ENCODE results near the gene SYT11. TPM values are rescaled to one million over a fixed set of nuclear protein-coding genes. Genes with fewer than 3 reads are reported as not detected.

The SYT11 gene
- total RNA-seq, 2 experiments from 2014 or later = 8.7 to 9.2 TPM

GRCh38 chr1:155897746-155898145 is 38.4 kb downstream of the SYT11 start:
- POLR2A ChIA-PET = interaction anchor here (0.6 to 1.3 kb wide), 2 partner anchors 24 to 26 kb away, joined by 3 read pairs; no protein-coding TSS in a partner anchor
- CTCF ChIA-PET = interaction anchor here (0.7 to 2.5 kb wide), 2 partner anchors 92 to 846 kb away, joined by 3 to 8 read pairs; no protein-coding TSS in a partner anchor
- ATAC-seq = no peak
- H3K27me3 Mint-ChIP-seq = no peaks in the 10 kb centered on the region
- intact Hi-C loops (cut with micrococcal nuclease) = no loop called here
- peaks cover 18% of the 10 kb centered on the region for H3K4me1 Mint-ChIP-seq (ENCODE audit: low read depth)
- H3K36me3 Mint-ChIP-seq (ENCODE audit: low read depth) = peaks cover 36% of the 10 kb centered on the region
- H3K27ac Mint-ChIP-seq = peak overlapping the region; percentile 35
- H3K4me3 Mint-ChIP-seq = no peak overlapping the region
- no peaks in the 10 kb centered on the region for H3K9me3 Mint-ChIP-seq
- no peak for TF ChIP-seq CTCF (IDR thresholded peaks at IDR 0.05)
- DNase-seq = no peak

GRCh38 chr1:155898888-155899287 is 39.5 kb downstream of the SYT11 start:
- peaks cover 39% of the 10 kb centered on the region for H3K36me3 Mint-ChIP-seq (ENCODE audit: low read depth)

DNA sequence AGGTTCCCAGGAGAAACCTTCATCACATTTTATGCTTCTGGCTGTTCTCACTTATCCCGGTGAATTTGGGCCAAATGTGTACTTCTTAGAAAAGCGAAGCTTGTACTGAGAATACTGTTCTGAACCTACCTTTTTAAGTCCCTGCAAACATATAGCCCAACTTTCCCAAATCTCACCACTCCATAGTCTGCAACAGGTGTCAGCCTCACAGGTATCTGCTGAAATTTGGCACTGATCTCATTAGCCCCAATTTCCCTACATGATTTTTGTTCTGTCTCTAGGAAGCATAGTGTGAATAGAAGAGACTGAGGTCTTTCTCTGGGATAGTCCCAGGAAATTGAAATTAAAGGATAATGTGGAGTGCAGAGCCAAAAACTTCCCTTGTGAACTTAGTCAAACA is 40.3 kb downstream of the SYT11 start:
- no peaks in the 10 kb centered on the region for H3K9me3 Mint-ChIP-seq
- H3K4me3 Mint-ChIP-seq = no peak overlapping the region
- ChIA-PET POLR2A (no interaction called here), CTCF (interaction anchor here (2.5 kb wide), 1 partner anchor 90 kb away, joined by 8 read pairs; no protein-coding TSS in a partner anchor)
- H3K27ac Mint-ChIP-seq = peak overlapping the region; percentile 32
- intact Hi-C loops (cut with micrococcal nuclease) = no loop called here
- no peak for TF ChIP-seq CTCF (IDR thresholded peaks at IDR 0.05)
- H3K36me3 Mint-ChIP-seq (ENCODE audit: low read depth) = peaks cover 47% of the 10 kb centered on the region
- no peak for ATAC-seq
- H3K4me1 Mint-ChIP-seq (ENCODE audit: low read depth) = peaks cover 7% of the 10 kb centered on the region
- no peak for DNase-seq
- H3K27me3 Mint-ChIP-seq = no peaks in the 10 kb centered on the region

More at GRCh38 chr1:155898888-155899287, 39.5 kb downstream of the SYT11 start:
- peaks cover 6% of the 10 kb centered on the region for H3K4me1 Mint-ChIP-seq (ENCODE audit: low read depth)
- H3K4me3 Mint-ChIP-seq = no peak overlapping the region
- H3K27ac Mint-ChIP-seq = no peak overlapping the region
- DNase-seq = no peak
- ChIA-PET POLR2A (interaction anchor here (1.3 kb wide), 1 partner anchor 25 kb away, joined by 3 read pairs; no protein-coding TSS in a partner anchor), CTCF (interaction anchor here (2.5 kb wide), 1 partner anchor 91 kb away, joined by 8 read pairs; no protein-coding TSS in a partner anchor)
- intact Hi-C loops (cut with micrococcal nuclease) = no loop called here
- H3K27me3 Mint-ChIP-seq = no peaks in the 10 kb centered on the region
- TF ChIP-seq CTCF (IDR thresholded peaks at IDR 0.05) = no peak
- H3K9me3 Mint-ChIP-seq = no peaks in the 10 kb centered on the region
- ATAC-seq = no peak

- no peak for DNase-seq
- TF ChIP-seq CTCF (IDR thresholded peaks at IDR 0.05) = no peak
- POLR2A ChIA-PET = interaction anchor here (0.7 kb wide), 1 partner anchor 40 kb away, joined by 3 read pairs; no protein-coding TSS in a partner anchor
- CTCF ChIA-PET = no interaction called here
- Mint-ChIP-seq H3K4me3 (no peak overlapping the region), H3K9me3 (no peaks in the 10 kb centered on the region), H3K36me3 (ENCODE audit: low read depth) (peaks cover 48% of the 10 kb centered on the region), H3K27ac (no peak overlapping the region), H3K4me1 (ENCODE audit: low read depth) (peaks cover 7% of the 10 kb centered on the region), H3K27me3 (no peaks in the 10 kb centered on the region)
- intact Hi-C loops (cut with micrococcal nuclease) = no loop called here
- no peak for ATAC-seq
Measured at GRCh38 chr1:155900161-155900560, 40.8 kb downstream of the SYT11 start.

DNA sequence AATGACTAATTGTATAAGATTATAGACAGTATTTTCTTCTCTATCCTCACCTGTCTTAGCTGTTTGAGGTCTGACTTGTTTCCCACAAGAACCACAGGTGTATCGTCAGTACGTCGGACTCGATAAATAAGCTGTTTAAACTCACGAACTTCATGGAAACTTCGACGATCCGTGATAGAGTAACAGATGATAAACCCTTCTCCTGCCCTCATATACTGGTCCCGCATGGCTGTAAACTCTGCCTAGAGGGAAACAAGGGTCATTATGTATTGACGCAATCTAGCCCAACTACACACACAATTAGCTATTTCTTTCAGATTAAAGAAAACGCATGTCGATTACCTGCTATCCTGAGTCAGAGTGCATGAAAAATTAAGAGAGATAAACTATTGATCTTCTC is 44.9 kb downstream of the SYT11 start:
- ChIA-PET CTCF (interaction anchor here (0.6 to 1.8 kb wide), 5 partner anchors 12 to 113 kb away, joined by 3 to 7 read pairs (median 3); no protein-coding TSS in a partner anchor), POLR2A (interaction anchor here (0.6 to 1.2 kb wide), 2 partner anchors 9 kb away, joined by 3 to 4 read pairs; no protein-coding TSS in a partner anchor)
- Mint-ChIP-seq H3K27ac (peak overlapping the region; percentile 61), H3K36me3 (ENCODE audit: low read depth) (peaks cover 46% of the 10 kb centered on the region), H3K27me3 (no peaks in the 10 kb centered on the region), H3K4me3 (no peak overlapping the region), H3K9me3 (no peaks in the 10 kb centered on the region), H3K4me1 (ENCODE audit: low read depth) (peaks cover 4% of the 10 kb centered on the region)
- intact Hi-C loops (cut with micrococcal nuclease) = no loop called here
- DNase-seq (no peak), ATAC-seq (no peak)
- TF ChIP-seq CTCF (IDR thresholded peaks at IDR 0.05) = no peak

All from activated CD8-positive, alpha-beta T cell treated with anti-CD3 and anti-CD28 coated beads for 36 hours (primary cell).